ENCODE measurements around the gene KLHL29. TPM values are rescaled to one million over a fixed set of nuclear protein-coding genes. Genes with fewer than 3 reads are reported as not detected.

The KLHL29 gene
- total RNA-seq, 4 donors from 2014 or later, result 4.8 to 17.0 (median 10.5) TPM

DNA sequence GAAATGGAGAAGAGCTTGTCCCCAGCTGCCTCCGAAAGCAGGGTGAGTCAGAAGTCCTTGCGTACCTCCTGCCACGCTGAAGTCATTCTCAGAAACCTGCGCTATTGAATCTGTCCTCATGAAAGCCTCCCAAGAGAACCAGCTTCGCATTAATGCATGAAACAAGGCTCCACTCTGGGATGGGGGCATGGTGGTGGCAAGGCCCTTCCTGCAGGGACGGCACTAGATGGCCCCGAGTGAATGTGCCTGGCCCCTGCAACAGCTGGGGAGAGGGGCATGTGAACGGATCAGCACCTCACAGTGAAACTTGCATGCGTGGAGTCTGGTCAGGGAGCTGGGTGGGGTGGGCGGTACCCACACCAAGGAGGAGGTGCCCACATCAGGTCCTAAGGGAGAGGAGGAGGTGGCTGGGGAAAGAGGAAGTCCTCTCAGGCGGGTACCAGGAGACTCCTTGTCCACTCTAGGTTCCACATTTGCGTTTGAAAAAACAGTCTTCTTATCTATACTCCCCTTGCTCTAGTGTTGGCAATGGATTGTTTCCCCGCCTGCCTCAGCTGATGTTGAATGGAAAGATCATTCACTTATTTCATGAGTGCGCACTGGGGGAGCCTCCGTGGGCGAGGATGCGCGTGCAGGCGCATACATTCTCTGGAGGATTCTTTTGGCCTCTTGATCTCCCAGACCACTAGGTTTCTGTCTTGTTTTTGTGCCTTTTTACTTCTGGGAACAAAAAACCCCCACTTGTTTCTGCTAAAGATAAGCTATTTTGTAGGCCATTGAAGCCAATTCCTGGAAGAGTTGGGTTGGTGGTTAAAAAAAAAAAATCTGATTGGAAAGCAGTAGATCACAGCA, 104.7 kb downstream of the KLHL29 start:
- H3K36me3 ChIP-seq, result no peaks in the 10 kb centered on the region
- no peak for TF ChIP-seq POLR2A (IDR thresholded peaks at IDR 0.05)
- intact Hi-C loops (cut with DNase I; ENCODE audit: low total_unique reads), result no loop called here
- DNase-seq, result no peak
- no peaks in the 10 kb centered on the region for H3K4me1 ChIP-seq
- H3K27me3 ChIP-seq, result no peaks in the 10 kb centered on the region
- H3K9me3 ChIP-seq, result no peaks in the 10 kb centered on the region
- H3K4me3 ChIP-seq, result no peak overlapping the region
- no peak overlapping the region for H3K27ac ChIP-seq

GRCh38 chr2:23491591-23492336, 106.8 kb downstream of the KLHL29 start:
- H3K27me3 ChIP-seq, result no peaks in the 10 kb centered on the region
- no peak overlapping the region for H3K4me3 ChIP-seq
- H3K9me3 ChIP-seq, result no peaks in the 10 kb centered on the region
- DNase-seq, result no peak
- no peaks in the 10 kb centered on the region for H3K4me1 ChIP-seq
- intact Hi-C loops (cut with DNase I; ENCODE audit: low total_unique reads), result no loop called here
- no peaks in the 10 kb centered on the region for H3K36me3 ChIP-seq
- TF ChIP-seq, protein P1, sequence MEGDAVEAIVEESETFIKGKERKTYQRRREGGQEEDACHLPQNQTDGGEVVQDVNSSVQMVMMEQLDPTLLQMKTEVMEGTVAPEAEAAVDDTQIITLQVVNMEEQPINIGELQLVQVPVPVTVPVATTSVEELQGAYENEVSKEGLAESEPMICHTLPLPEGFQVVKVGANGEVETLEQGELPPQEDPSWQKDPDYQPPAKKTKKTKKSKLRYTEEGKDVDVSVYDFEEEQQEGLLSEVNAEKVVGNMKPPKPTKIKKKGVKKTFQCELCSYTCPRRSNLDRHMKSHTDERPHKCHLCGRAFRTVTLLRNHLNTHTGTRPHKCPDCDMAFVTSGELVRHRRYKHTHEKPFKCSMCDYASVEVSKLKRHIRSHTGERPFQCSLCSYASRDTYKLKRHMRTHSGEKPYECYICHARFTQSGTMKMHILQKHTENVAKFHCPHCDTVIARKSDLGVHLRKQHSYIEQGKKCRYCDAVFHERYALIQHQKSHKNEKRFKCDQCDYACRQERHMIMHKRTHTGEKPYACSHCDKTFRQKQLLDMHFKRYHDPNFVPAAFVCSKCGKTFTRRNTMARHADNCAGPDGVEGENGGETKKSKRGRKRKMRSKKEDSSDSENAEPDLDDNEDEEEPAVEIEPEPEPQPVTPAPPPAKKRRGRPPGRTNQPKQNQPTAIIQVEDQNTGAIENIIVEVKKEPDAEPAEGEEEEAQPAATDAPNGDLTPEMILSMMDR (IDR thresholded peaks at IDR 0.05), result no peak
- TF ChIP-seq POLR2A (IDR thresholded peaks at IDR 0.05), result no peak
- no peak overlapping the region for H3K27ac ChIP-seq

DNA sequence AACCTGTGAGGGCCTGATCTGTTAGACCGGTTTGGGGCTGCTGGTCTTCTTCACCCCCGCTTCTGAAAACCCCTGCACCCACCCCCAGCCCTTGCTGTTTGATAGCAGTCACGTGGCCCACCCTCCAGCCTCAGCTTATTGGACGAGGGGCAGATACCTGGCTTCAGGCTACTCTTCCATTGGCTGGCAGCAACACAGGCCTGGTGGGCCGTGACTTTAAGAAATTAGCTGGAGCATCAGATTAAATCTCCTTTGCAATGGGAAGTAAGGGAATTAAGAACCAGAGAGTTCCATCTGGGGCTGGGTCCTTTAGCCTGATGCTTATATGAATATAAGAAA, 107.3 kb downstream of the KLHL29 start:
- no peaks in the 10 kb centered on the region for H3K36me3 ChIP-seq
- H3K4me1 ChIP-seq, result no peaks in the 10 kb centered on the region
- H3K4me3 ChIP-seq, result no peak overlapping the region
- no peaks in the 10 kb centered on the region for H3K27me3 ChIP-seq
- intact Hi-C loops (cut with DNase I; ENCODE audit: low total_unique reads), result no loop called here
- H3K9me3 ChIP-seq, result no peaks in the 10 kb centered on the region
- no peak for TF ChIP-seq POLR2A (IDR thresholded peaks at IDR 0.05)
- TF ChIP-seq, protein P1 (IDR thresholded peaks at IDR 0.05), result no peak
- no peak for DNase-seq
- no peak overlapping the region for H3K27ac ChIP-seq

DNA sequence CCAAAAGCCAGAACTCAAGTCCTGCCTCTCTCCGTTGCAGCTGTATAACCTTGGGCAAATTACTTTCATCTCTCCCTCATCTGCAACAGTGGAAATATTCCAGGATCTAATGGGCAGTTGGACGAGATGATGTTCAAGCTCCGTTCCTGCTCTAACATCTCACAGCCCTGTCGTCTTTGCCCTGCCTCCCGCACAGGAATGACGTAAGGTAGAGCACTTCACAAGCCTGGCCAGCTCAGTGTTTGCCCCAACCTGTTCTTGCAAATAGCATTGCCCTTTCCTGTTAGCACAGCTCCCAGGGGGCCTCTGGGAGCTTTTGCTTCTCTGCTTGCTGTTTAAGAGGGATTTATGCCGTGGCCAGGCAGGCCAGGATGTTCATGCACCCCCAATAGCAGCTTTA, 107.9 kb downstream of the KLHL29 start:
- no peaks in the 10 kb centered on the region for H3K4me1 ChIP-seq
- H3K4me3 ChIP-seq, result no peak overlapping the region
- no peaks in the 10 kb centered on the region for H3K36me3 ChIP-seq
- H3K27ac ChIP-seq, result no peak overlapping the region
- TF ChIP-seq POLR2A (IDR thresholded peaks at IDR 0.05), result no peak
- TF ChIP-seq, protein P1 (IDR thresholded peaks at IDR 0.05), result no peak
- H3K27me3 ChIP-seq, result no peaks in the 10 kb centered on the region
- DNase-seq, result no peak
- intact Hi-C loops (cut with DNase I; ENCODE audit: low total_unique reads), result no loop called here
- H3K9me3 ChIP-seq, result no peaks in the 10 kb centered on the region

DNA sequence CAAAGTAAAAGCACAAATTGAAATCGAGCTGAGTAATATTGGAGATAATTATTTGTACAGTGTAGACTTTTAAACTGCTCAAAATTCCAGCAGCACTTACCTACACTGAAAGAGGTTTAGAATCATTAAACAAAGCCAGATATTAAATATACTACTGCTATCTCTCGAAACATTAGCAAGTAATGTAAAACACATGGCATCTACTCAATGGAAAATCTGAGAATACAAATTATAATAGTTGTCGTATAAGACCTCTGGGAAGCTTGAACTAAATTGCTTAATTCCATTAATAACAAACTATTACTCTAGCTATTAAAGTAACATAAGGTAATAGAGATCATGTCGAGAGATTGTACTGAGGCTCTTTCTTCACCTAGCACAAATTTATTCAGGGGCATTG, 108.9 kb downstream of the KLHL29 start:
- DNase-seq, result no peak
- TF ChIP-seq, protein P1 (IDR thresholded peaks at IDR 0.05), result no peak
- no peak for TF ChIP-seq POLR2A (IDR thresholded peaks at IDR 0.05)
- no peaks in the 10 kb centered on the region for H3K9me3 ChIP-seq
- H3K36me3 ChIP-seq, result no peaks in the 10 kb centered on the region
- no peak overlapping the region for H3K27ac ChIP-seq
- intact Hi-C loops (cut with DNase I; ENCODE audit: low total_unique reads), result no loop called here
- H3K27me3 ChIP-seq, result no peaks in the 10 kb centered on the region
- no peak overlapping the region for H3K4me3 ChIP-seq
- no peaks in the 10 kb centered on the region for H3K4me1 ChIP-seq
